Head of caudate nucleus (tissue), 42 donors: ENCODE measurements around the gene STAT3.
A peak's percentile ranks its signal among the peaks of the same experiment; 100 is the strongest.
"Not testable (repeated sequence)": the region's sequence is repeated elsewhere in the genome, so short reads cannot be mapped to it uniquely, and the experiment has no call there.

Experiments
- DNase-seq, 42 donors: peaks; one replicate each; pipeline versions ENCODE4 v3.0.0 to v3.0.0-alpha.2; 2020 to 2021; ENCODE audit warnings: mixed read lengths in 7 of 42
- intact Hi-C: fragments of 100-400 bp; cut with DNase I; formaldehyde crosslinking; loops from one replicate; pipeline ENCODE4 v1.15.0; 2022

STAT3 gene

GRCh38 chr17:42337442-42337841, 50.8 kb downstream of the STAT3 start:
- no peak for DNase-seq
- intact Hi-C loops = no loop called here

GRCh38 chr17:42334677-42335076, 53.6 kb downstream of the STAT3 start:
- intact Hi-C loops = no loop called here
- DNase-seq = no peak

DNA sequence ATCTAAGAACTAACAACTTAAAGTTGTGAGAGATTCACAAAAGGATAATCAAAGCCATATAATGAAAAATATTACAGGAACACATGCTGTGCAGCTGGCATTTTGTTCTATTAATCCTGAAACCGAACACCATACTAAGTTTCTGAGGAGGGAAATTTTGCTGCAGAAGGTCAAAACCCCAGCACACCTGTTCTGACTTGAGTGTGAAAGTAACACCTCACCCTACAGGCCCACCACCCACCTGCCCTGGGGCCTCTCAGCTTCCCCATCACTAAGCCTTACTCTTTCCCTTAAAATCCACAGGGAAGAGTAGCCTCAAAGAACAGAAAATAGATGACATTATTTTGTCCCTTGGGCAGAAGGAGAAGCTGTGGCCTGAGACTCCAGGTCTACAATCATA, 55.2 kb downstream of the STAT3 start:
- no peak for DNase-seq
- intact Hi-C loops = no loop called here

- intact Hi-C loops = loop anchor here (5.0 kb wide), 1 partner anchor 58 kb away; the partner anchor contains the start of gene STAT3
- DNase-seq = peak in 3 of 42 donors; percentile 22 to 52 (median 47)
Observed at GRCh38 chr17:42329025-42329976, 58.9 kb downstream of the STAT3 start.

- intact Hi-C loops = loop anchor here (5.0 kb wide), 1 partner anchor 62 kb away; the partner anchor contains the start of gene STAT3
- peak in 1 of 42 donors; percentile 54 for DNase-seq
Observed at GRCh38 chr17:42325026-42325425, 63.2 kb downstream of the STAT3 start.

DNA sequence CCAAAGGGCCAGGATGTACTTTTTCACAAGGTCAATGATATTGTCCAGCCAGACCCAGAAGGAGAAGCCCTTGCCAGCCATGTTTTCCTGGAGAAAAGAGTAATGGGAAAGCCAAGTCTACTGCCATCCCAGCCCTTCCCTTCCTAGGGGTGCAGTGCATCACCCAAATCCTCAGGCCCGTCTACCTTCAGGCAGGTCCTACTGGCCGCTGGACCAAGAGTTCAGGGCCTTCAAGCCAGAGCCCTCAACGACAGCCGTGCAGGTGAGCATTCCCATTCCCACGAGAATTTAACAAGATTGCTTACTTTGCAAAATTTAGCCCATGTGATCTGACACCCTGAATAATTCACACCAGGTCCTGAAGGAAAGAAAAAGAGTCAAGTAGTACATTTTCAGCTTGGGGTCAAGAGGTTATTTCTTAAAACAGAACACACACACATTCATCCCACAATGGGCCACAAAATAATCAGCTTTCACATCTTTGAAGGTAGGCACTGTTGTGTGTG, 64.9 kb downstream of the STAT3 start:
- intact Hi-C loops = no loop called here
- no peak for DNase-seq

DNA sequence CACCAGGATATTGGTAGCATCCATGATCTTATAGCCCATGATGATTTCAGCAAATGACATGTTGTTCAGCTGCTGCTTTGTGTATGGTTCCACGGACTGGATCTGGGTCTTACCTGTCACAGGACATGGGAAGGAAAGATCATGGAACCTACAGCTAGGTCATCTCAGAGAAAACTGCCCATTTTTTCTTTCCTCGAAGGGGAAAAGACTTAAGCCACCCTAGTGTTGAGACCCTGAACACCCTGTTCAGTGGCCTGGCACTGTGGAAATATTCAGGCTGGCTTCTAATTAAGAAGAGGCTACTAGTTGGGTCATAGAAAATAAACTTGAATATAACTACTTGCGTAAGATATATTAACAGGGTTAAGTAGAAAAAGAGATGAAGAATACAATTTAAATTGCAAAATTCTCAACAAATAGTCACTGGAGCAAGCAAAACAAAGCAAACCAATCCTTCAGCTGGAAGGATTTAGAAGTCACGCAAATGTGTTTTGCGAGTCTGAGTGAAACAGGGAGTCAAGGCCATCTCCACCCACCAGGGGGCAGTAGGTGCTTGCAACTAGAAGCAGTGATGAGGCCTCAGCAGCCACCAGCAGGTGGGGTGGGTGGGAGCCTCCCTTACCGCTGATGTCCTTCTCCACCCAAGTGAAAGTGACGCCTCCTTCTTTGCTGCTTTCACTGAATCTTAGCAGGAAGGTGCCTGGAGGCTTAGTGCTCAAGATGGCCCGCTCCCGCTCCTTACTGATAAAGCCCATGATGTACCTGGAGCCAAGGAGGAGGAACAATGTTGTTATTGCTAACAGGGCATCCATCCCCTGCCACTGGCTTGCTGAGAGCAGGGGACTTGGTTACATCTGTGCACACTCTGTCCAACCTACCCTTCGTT, 65.6 kb downstream of the STAT3 start:
- intact Hi-C loops = loop anchor here (1.0 kb wide), 1 partner anchor 84 kb away; no protein-coding TSS in a partner anchor
- peak; percentile 88 to 99 (median 95) for DNase-seq

DNA sequence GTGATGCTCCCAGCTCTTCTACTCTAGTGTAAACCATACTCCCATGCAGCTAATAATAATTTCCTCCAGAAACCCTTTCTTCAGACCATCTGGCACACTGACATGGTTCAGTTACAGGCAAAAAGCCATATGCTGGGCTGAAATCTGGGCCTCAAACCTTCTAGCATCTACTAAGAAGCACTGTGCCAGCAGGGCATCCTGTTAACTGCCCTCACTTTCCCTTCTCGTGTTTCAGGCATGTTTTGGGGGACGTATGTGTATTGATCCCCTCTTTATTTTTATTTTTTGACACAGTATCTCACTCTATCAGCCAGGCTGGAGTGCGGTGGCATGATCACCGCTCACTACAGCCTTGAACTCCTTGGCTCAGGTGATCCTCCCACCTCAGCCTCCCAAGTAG, 66.7 kb downstream of the STAT3 start:
- intact Hi-C loops = no loop called here
- DNase-seq = no peak

DNA sequence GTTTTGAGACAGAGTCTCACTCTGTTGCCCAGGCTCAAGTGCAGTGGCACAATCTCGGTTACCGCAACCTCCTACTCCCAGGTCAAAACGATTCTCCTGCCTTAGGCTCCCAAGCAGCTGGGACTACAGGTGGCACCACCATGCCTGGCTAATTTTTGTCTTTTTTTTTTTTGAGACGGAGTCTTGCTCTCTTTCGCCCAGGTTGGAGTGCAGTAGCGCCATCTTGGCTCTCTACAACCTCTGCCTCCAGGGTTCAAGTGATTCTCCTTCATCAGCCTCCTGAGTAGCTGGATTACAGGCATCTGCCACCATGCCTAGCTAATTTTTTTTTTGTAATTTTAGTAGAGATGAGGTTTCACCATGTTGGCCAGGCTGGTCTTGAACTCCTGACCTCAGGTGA, 70.3 kb downstream of the STAT3 start:
- not testable (repeated sequence) for DNase-seq
- intact Hi-C loops = loop anchor here (10.0 kb wide), 1 partner anchor 197 kb away; no protein-coding TSS in a partner anchor

DNA sequence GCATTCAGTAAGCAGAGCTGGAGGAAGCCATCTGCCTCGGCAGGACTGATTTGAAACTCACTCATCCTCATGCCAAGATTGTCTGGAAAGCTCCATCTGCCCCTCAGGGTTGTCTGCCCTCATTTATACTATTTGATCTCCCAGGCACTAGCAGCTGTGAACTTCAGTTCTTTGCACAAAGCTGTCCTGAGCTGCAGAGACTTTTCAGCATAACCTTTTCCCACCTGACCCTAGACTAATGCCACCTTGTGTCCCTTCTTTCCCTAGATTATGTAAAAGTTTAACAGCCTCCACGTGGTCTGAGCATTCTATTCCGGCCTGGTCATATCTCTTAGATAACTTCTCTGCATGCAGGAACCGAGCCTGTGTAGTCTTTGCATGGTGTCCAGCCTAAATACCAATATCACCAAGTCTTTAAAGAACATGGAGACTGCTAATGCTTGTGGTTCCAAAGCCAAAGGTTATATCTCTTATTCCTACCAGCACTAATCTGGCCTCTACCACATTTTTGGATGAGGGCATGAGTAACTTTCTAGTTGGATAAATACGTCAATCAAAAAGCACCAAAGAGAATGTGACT, 70.9 kb downstream of the STAT3 start:
- intact Hi-C loops = loop anchor here (10.0 kb wide), 1 partner anchor 197 kb away; no protein-coding TSS in a partner anchor
- no peak for DNase-seq

DNA sequence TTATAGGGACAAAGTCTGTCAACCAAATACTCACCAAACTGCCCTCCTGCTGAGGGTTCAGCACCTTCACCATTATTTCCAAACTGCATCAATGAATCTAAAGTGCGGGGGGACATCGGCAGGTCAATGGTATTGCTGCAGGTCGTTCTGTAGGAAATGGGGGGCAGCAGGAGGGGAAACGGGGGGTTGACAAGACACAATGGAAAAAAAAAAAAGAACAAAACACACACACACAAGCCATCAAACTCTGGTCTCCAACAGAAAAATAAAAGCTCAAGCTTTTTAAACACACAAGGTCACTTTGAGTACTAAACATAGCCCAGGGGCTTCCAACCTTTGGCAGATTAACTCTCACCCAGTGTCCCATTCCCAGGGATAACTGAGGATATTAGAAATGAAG, 71.5 kb downstream of the STAT3 start:
- intact Hi-C loops = loop anchor here (10.0 kb wide), 1 partner anchor 198 kb away; no protein-coding TSS in a partner anchor
- no peak for DNase-seq

DNA sequence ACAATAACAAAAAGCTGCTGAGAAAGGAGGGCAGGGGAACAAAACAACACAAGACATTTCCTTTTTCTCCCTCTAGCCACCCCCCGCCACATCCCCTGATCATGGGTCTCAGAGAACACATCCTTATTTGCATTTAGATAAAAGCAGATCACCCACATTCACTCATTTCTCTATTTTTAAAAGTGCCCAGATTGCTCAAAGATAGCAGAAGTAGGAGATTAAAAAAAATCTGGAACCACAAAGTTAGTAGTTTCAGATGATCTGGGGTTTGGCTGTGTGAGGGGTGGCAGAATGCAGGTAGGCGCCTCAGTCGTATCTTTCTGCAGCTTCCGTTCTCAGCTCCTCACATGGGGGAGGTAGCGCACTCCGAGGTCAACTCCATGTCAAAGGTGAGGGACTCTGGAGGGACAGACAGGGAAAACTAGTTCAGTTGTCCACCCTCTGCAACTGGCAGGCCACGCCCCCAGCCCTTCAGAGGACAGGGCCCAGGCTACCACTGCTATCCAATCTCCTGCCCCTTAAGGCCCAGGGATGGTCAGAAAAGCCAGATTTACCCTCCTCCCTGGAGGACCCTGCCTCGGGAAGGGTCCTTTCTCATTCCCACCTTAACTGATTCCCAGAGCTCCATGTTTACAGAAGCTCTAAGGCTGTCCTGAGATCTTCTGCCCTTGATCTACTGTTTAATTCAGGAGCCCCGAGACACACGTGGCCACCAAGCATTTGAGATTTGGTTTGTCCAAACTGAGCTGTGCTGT, 72.7 kb downstream of the STAT3 start:
- no peak for DNase-seq
- intact Hi-C loops = loop anchor here (10.0 kb wide), 1 partner anchor 199 kb away; no protein-coding TSS in a partner anchor

- DNase-seq = no peak
- intact Hi-C loops = loop anchor here (10.0 kb wide), 1 partner anchor 201 kb away; no protein-coding TSS in a partner anchor
Observed at GRCh38 chr17:42313773-42314566, 74.3 kb downstream of the STAT3 start.

DNA sequence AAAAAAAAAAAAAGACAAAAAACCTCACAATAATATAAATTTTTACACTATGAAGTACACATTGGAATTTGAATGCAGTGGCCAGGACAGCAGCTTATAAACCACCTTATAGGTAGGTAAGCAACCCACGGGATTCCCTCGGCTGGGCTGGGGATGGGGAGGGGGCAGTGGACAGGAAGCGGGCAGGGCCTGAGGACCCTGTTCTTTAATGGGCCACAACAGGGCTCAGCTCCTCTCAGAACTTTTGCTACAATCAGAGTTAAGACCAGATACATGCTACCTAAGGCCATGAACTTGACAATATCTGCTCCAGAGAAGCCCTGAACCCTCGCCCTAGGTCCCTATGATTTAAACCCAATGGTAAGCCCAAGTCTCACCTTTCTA, 74.9 kb downstream of the STAT3 start:
- intact Hi-C loops = loop anchor here (10.0 kb wide), 1 partner anchor 201 kb away; no protein-coding TSS in a partner anchor
- no peak for DNase-seq

- intact Hi-C loops = loop anchor here (10.0 kb wide), 1 partner anchor 202 kb away; no protein-coding TSS in a partner anchor
- DNase-seq = peak; percentile 77 to 94 (median 88)
Observed at GRCh38 chr17:42312285-42313130, 75.7 kb downstream of the STAT3 start.

DNA sequence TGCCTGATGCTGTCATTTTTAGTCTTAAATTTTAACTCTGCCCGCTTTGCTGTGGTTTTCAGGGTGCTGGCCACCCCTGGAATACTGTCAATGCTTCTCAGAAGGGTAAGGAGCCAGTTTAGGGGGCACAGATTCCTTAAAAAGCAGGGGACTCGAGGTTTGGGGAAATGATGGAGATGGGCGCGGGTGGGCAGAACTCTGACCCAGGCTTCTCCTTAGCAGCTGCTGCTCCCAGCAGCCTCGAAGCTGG, 76.3 kb downstream of the STAT3 start:
- no peak for DNase-seq
- intact Hi-C loops = loop anchor here (10.0 kb wide), 1 partner anchor 203 kb away; no protein-coding TSS in a partner anchor
